SK-N-SH (cell line): ENCODE results near the gene CARD8. TPM values are rescaled to one million over a fixed set of nuclear protein-coding genes. Genes with fewer than 3 reads are reported as not detected.

Source experiments
- CTCF ChIA-PET: fragments of 300-600, 350-600 bp; formaldehyde crosslinking; extraction: SDS; loops from one replicate; lab custom pipeline; 2021; lab: Yijun Ruan, JAX
- POLR2A ChIA-PET: fragments of 350-600 bp; sonication (Branson Sonifier 250); formaldehyde crosslinking; extraction: SDS; loops from one replicate; lab custom pipeline; 2020; ENCODE audit warnings: antibody characterized with exemption, inconsistent platforms; lab: Yijun Ruan, JAX
- DNase-seq: peaks from one replicate; pipeline ENCODE4 v3.0.0; 2012
- H2AFZ ChIP-seq: fragments of 200-600 bp; sonication (generic); 2 replicates; pipeline ENCODE4 v1.8.1; 2016; ENCODE audit warnings: antibody characterized with exemption, mild to moderate bottlenecking, low read depth
- H3F3A ChIP-seq: fragments of 200-600 bp; sonication (generic); replicated peaks from 2 replicates; pipeline ENCODE3; 2016; ENCODE audit warnings: antibody characterized with exemption, mild to moderate bottlenecking; ENCODE audit not compliant: insufficient read depth
- H3K27ac ChIP-seq, 2 experiments: fragments of 200-500 bp in 1 of 2; fragments of 200-600 bp in 1 of 2; sonication (Bioruptor generic) in 1 of 2; sonication (generic), shearing (Covaris generic) in 1 of 2; 2 replicates each; pipeline versions ENCODE4 v1.5.1 to v1.6.1; 2014 to 2016; ENCODE audit warnings: low read depth in 2 of 2, inconsistent platforms in 1 of 2, low read length in 1 of 2, mild to moderate bottlenecking in 1 of 2, mixed read lengths in 1 of 2
- H3K27me3 ChIP-seq: fragments of 200-600 bp; sonication (generic), shearing (Covaris generic); 2 replicates; pipeline ENCODE4 v1.6.1; 2016; ENCODE audit warnings: mixed run types; ENCODE audit not compliant: insufficient read depth
- H3K36me3 ChIP-seq, 2 experiments: fragments of 200-500 bp in 1 of 2; fragments of 200-600 bp in 1 of 2; sonication (Bioruptor generic) in 1 of 2; sonication (generic) in 1 of 2; replicated peaks in 1 of 2; 2 replicates each; pipeline versions ENCODE3 to v1.5.1; 2014 to 2016; ENCODE audit warnings: low read length in 1 of 2, mild to moderate bottlenecking in 1 of 2; ENCODE audit not compliant: insufficient read depth in 2 of 2, control insufficient read depth in 1 of 2
- H3K4me1 ChIP-seq, 2 experiments: fragments of 200-500 bp in 1 of 2; fragments of 200-600 bp in 1 of 2; sonication (Bioruptor generic) in 1 of 2; sonication (generic), shearing (Covaris generic) in 1 of 2; 2 replicates each; pipeline versions ENCODE4 v1.5.1 to v1.6.1; 2014 to 2016; ENCODE audit warnings: low read depth in 1 of 2, low read length in 1 of 2, mixed run types in 1 of 2; ENCODE audit not compliant: insufficient read depth in 2 of 2, control insufficient read depth in 1 of 2
- H3K4me2 ChIP-seq: fragments of 200-600 bp; sonication (generic), shearing (Covaris generic); 2 replicates; pipeline ENCODE4 v1.6.1; 2017; ENCODE audit warnings: mixed run types
- H3K4me3 ChIP-seq, 2 experiments: fragments of 200-500 bp in 1 of 2; fragments of 200-600 bp in 1 of 2; sonication (Bioruptor generic) in 1 of 2; sonication (generic), shearing (Covaris generic) in 1 of 2; 2 replicates each; pipeline versions ENCODE4 v1.5.1 to v1.8.1; 2014 to 2016; ENCODE audit warnings: low read depth in 2 of 2, inconsistent platforms in 1 of 2, low read length in 1 of 2, mild to moderate bottlenecking in 1 of 2, mixed read lengths in 1 of 2, moderate library complexity in 1 of 2
- H3K79me2 ChIP-seq: fragments of 200-600 bp; sonication (generic); 2 replicates; pipeline ENCODE4 v1.8.1; 2017; ENCODE audit warnings: mild to moderate bottlenecking; ENCODE audit not compliant: insufficient read depth
- H3K9ac ChIP-seq: fragments of 200-600 bp; sonication (generic); 2 replicates; pipeline ENCODE4 v1.6.1; 2017; ENCODE audit warnings: mixed run types
- H3K9me2 ChIP-seq: fragments of 200-600 bp; sonication (generic); 2 replicates; pipeline ENCODE4 v1.6.1; 2017; ENCODE audit warnings: mixed run types
- H3K9me3 ChIP-seq: fragments of 200-600 bp; sonication (generic); 2 replicates; pipeline ENCODE4 v1.6.1; 2017; ENCODE audit warnings: mixed run types, mild to moderate bottlenecking, moderate library complexity
- H4K20me1 ChIP-seq: fragments of 200-600 bp; sonication (generic); 2 replicates; pipeline ENCODE4 v1.6.1; 2017; ENCODE audit warnings: mild to moderate bottlenecking, mixed run types; ENCODE audit not compliant: insufficient read depth
- CHD2 ChIP-seq: fragments of 150-350 bp; IDR thresholded peaks from 2 replicates; pipeline ENCODE4 v1.6.1; 2018; ENCODE audit warnings: low read length; ENCODE audit not compliant: partially characterized antibody
- ELF1 ChIP-seq: IDR thresholded peaks from 2 replicates; pipeline ENCODE4 v1.4.0; 2012
- FOXM1 ChIP-seq: IDR thresholded peaks from 2 replicates; pipeline ENCODE4 v1.4.0; 2012; ENCODE audit warnings: low read depth, mild to moderate bottlenecking
- GABPA ChIP-seq: IDR thresholded peaks from 2 replicates; pipeline ENCODE4 v1.4.0; 2012; ENCODE audit warnings: low read depth, mild to moderate bottlenecking
- GATA2 ChIP-seq: sonication (generic); formaldehyde crosslinking; IDR thresholded peaks from 2 replicates; pipeline ENCODE4 v1.5.0; 2020; ENCODE audit warnings: mild to moderate bottlenecking, missing genetic modification reagents
- IRF3 ChIP-seq: fragments of 150-350 bp; IDR thresholded peaks from 2 replicates; pipeline ENCODE4 v1.6.1; 2016; ENCODE audit warnings: mild to moderate bottlenecking, low read depth, low read length
- JUND ChIP-seq: IDR thresholded peaks from 2 replicates; pipeline ENCODE4 v1.4.0; 2012
- NFIC ChIP-seq: IDR thresholded peaks from 2 replicates; pipeline ENCODE4 v1.4.0; 2012; ENCODE audit warnings: borderline replicate concordance
- NRF1 ChIP-seq: IDR thresholded peaks from 2 replicates; pipeline ENCODE4 v1.6.1; 2012; ENCODE audit warnings: low read depth, mild to moderate bottlenecking, low read length
- PBX3 ChIP-seq: IDR thresholded peaks from 2 replicates; pipeline ENCODE4; 2012
- POLR2AphosphoS5 ChIP-seq: IDR thresholded peaks from 2 replicates; pipeline ENCODE4 v1.6.1; 2012; ENCODE audit warnings: low read depth, low read length
- RAD21 ChIP-seq: IDR thresholded peaks from 2 replicates; pipeline ENCODE4 v1.6.1; 2012; ENCODE audit warnings: mild to moderate bottlenecking, low read length
- RFX5 ChIP-seq: IDR thresholded peaks from 2 replicates; pipeline ENCODE4 v1.6.1; 2012; ENCODE audit warnings: mild to moderate bottlenecking, improper control_type of control experiment, low read length
- RXRA ChIP-seq: IDR thresholded peaks from 2 replicates; pipeline ENCODE4 v1.4.0; 2012; ENCODE audit warnings: low read depth, mild to moderate bottlenecking, borderline replicate concordance
- SIN3A ChIP-seq: IDR thresholded peaks from 2 replicates; pipeline ENCODE4 v1.6.1; 2012; ENCODE audit warnings: low read depth, mild to moderate bottlenecking, low read length, moderate library complexity, borderline replicate concordance
- TAF1 ChIP-seq: IDR thresholded peaks from 2 replicates; pipeline ENCODE4 v1.6.1; 2012; ENCODE audit warnings: low read depth, mild to moderate bottlenecking, low read length, moderate library complexity, borderline replicate concordance
- TCF12 ChIP-seq: IDR thresholded peaks from 2 replicates; pipeline ENCODE4 v1.4.0; 2012
- TEAD4 ChIP-seq: IDR thresholded peaks from 2 replicates; pipeline ENCODE4 v1.4.0; 2012; ENCODE audit warnings: mild to moderate bottlenecking, borderline replicate concordance; ENCODE audit not compliant: insufficient read depth
- YY1 ChIP-seq: IDR thresholded peaks from 2 replicates; pipeline ENCODE4 v1.4.0; 2012; ENCODE audit warnings: low read depth, mild to moderate bottlenecking
- WGBS: methylation state at CpG from one replicate; pipeline ENCODE4 v1.1.6; 2017; ENCODE audit warnings: low lambda C conversion rate; 5-methylcytosine and 5-hydroxymethylcytosine counted together
- polyA plus RNA-seq, 3 experiments: library from polyadenylated mRNA; depleted of rRNA; stranded (reverse); fragments of >200 nt; gene quantifications; 2 replicates each; pipeline ENCODE4 v1.2.3, GENCODE V29; 2012
- TF ChIP-seq, protein P1 (sequence below): IDR thresholded peaks from 2 replicates; pipeline ENCODE4 v1.6.1; 2012; ENCODE audit warnings: mild to moderate bottlenecking, low read depth, low read length, moderate library complexity

Gene CARD8
- polyA plus RNA-seq, 1 of the 3 experiments (the other 2 are of a cell fraction), result 16.4 TPM

DNA sequence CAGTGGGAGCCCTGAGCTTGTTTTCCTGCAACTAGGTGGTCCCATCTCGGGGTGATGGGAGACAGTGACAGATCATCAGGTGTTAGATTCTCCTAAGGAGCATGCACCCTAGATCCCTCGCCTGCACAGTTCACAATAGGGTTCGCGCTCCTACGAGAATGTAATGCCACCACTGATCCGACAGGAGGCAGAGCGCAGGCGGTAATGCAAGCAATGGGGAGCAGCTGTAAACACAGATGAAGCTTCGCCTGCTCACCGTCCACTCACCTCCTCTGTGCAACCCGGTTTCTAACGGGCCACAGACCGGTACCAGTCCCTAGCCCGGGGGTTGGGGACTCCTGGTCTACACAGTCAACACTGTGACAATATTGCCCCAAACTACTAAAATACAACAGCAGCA is 38.8 kb downstream of the CARD8 start:
- peaks cover 4% of the 10 kb centered on the region for H3F3A ChIP-seq
- ChIA-PET CTCF (interaction anchor here (2.4 kb wide), 1 partner anchor 13 kb away, joined by 9 read pairs; no protein-coding TSS in a partner anchor), POLR2A (no interaction called here)
- H3K27ac ChIP-seq, result no peak overlapping the region
- DNase-seq, result no peak
- no peak overlapping the region for H3K4me3 ChIP-seq
- H3K9me2 ChIP-seq, result no peaks in the 10 kb centered on the region
- H3K4me2 ChIP-seq, result no peak overlapping the region
- WGBS, result 95% methylated on average over 14 of the region's 14 CpGs
- no peak overlapping the region for H3K9ac ChIP-seq
- no peaks in the 10 kb centered on the region; a peak in 1 of 4 replicates for H3K4me1 ChIP-seq
- H3K36me3 ChIP-seq, result peaks cover 4 to 6% of the 10 kb centered on the region in 2 experiments
- H4K20me1 ChIP-seq, result no peaks in the 10 kb centered on the region
- no peaks in the 10 kb centered on the region for H3K9me3 ChIP-seq
- no peak overlapping the region for H2AFZ ChIP-seq
- H3K27me3 ChIP-seq, result no peaks in the 10 kb centered on the region
- TF ChIP-seq PBX3, result no peak
- no peak for TF ChIP-seq CHD2
- TF ChIP-seq TEAD4, result no peak
- no peak for TF ChIP-seq GATA2 (CRISPR knock-in tag)
- TF ChIP-seq RXRA, result no peak
- TF ChIP-seq ELF1, result no peak
- no peak for TF ChIP-seq JUND
- no peak for TF ChIP-seq NRF1
- TF ChIP-seq GABPA, result no peak
- TF ChIP-seq POLR2AphosphoS5, result no peak
- TF ChIP-seq NFIC, result no peak
- no peak for TF ChIP-seq IRF3
- no peaks in the 10 kb centered on the region for H3K79me2 ChIP-seq

DNA sequence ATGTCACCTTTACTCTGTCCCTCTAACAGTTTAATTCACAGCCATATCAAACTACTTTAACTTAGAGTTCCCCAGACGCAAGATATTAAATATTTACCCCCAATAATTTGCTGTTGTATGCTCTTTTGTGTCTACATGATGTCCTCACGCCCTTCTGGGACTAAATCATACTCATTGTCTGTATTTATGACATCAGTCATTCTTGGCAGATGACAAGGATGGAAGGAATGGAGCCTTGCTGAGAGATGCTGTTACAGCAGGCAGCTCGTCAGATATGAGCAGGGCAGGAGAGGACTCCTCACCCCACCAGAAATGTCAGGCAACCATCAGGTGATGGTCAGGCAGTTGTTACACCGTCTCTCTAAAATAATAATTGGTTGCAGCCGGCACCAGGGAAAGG is 41.8 kb downstream of the CARD8 start:
- no peak overlapping the region for H3K9ac ChIP-seq
- H3K4me3 ChIP-seq, result no peak overlapping the region
- H3K9me2 ChIP-seq, result no peaks in the 10 kb centered on the region
- WGBS, result 94% methylated on average over 5 of the region's 5 CpGs
- no peaks in the 10 kb centered on the region for H4K20me1 ChIP-seq
- peaks cover 7% of the 10 kb centered on the region for H3F3A ChIP-seq
- H3K36me3 ChIP-seq, result peaks cover 6 to 9% of the 10 kb centered on the region in 2 experiments
- no peaks in the 10 kb centered on the region for H3K79me2 ChIP-seq
- no peak for DNase-seq
- CTCF ChIA-PET, result no interaction called here
- POLR2A ChIA-PET, result no interaction called here
- no peak overlapping the region for H2AFZ ChIP-seq
- no peak overlapping the region for H3K4me2 ChIP-seq
- no peaks in the 10 kb centered on the region; a peak in 1 of 4 replicates for H3K4me1 ChIP-seq
- H3K27me3 ChIP-seq, result no peaks in the 10 kb centered on the region
- H3K27ac ChIP-seq, result no peak overlapping the region
- no peaks in the 10 kb centered on the region for H3K9me3 ChIP-seq
- TF ChIP-seq FOXM1, result no peak
- TF ChIP-seq RAD21, result no peak
- no peak for TF ChIP-seq PBX3
- no peak for TF ChIP-seq TAF1
- TF ChIP-seq ELF1, result no peak
- no peak for TF ChIP-seq SIN3A
- no peak for TF ChIP-seq GABPA
- no peak for TF ChIP-seq NFIC
- TF ChIP-seq YY1, result no peak
- no peak for TF ChIP-seq RXRA
- no peak for TF ChIP-seq IRF3
- no peak for TF ChIP-seq TCF12
- TF ChIP-seq POLR2AphosphoS5, result no peak
- TF ChIP-seq RFX5, result no peak
- TF ChIP-seq, protein P1, sequence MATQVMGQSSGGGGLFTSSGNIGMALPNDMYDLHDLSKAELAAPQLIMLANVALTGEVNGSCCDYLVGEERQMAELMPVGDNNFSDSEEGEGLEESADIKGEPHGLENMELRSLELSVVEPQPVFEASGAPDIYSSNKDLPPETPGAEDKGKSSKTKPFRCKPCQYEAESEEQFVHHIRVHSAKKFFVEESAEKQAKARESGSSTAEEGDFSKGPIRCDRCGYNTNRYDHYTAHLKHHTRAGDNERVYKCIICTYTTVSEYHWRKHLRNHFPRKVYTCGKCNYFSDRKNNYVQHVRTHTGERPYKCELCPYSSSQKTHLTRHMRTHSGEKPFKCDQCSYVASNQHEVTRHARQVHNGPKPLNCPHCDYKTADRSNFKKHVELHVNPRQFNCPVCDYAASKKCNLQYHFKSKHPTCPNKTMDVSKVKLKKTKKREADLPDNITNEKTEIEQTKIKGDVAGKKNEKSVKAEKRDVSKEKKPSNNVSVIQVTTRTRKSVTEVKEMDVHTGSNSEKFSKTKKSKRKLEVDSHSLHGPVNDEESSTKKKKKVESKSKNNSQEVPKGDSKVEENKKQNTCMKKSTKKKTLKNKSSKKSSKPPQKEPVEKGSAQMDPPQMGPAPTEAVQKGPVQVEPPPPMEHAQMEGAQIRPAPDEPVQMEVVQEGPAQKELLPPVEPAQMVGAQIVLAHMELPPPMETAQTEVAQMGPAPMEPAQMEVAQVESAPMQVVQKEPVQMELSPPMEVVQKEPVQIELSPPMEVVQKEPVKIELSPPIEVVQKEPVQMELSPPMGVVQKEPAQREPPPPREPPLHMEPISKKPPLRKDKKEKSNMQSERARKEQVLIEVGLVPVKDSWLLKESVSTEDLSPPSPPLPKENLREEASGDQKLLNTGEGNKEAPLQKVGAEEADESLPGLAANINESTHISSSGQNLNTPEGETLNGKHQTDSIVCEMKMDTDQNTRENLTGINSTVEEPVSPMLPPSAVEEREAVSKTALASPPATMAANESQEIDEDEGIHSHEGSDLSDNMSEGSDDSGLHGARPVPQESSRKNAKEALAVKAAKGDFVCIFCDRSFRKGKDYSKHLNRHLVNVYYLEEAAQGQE, result no peak
